Measurements from ENCODE around the gene LRRC43.
A peak's percentile ranks its signal among the peaks of the same experiment; 100 is the strongest.

The LRRC43 gene

GRCh38 chr12:122216445-122216844 lies 33.5 kb downstream of the LRRC43 start:
- DNase-seq (ENCODE audit: low read depth), result no peak
- TF ChIP-seq CTCF (conservative IDR thresholded peaks at IDR 0.05; ENCODE audit: low read depth, low read length), result no peak
- no peak overlapping the region for H3K4me3 ChIP-seq (ENCODE audit: low read length)

- peak; percentile 95 for DNase-seq (ENCODE audit: low read depth)
- TF ChIP-seq CTCF (conservative IDR thresholded peaks at IDR 0.05; ENCODE audit: low read depth, low read length), result no peak
- peak within 1 kb of the TSS; percentile 96 for H3K4me3 ChIP-seq (ENCODE audit: low read length)
Measured at GRCh38 chr12:122225683-122226365, 42.9 kb downstream of the LRRC43 start, which contains the start of gene DIABLO. Gene DIABLO (minus strand): TSS chr12:122226052. CDS start chr12:122226014, 38 bp downstream.

- TF ChIP-seq CTCF (conservative IDR thresholded peaks at IDR 0.05; ENCODE audit: low read depth, low read length), result no peak
- peak overlapping the region; percentile 26 for H3K4me3 ChIP-seq (ENCODE audit: low read length)
- DNase-seq (ENCODE audit: low read depth), result no peak
Measured at GRCh38 chr12:122226366-122227125, 43.6 kb downstream of the LRRC43 start.

- DNase-seq (ENCODE audit: low read depth), result no peak
- no peak for TF ChIP-seq CTCF (conservative IDR thresholded peaks at IDR 0.05; ENCODE audit: low read depth, low read length)
- no peak overlapping the region for H3K4me3 ChIP-seq (ENCODE audit: low read length)
Measured at GRCh38 chr12:122227341-122227740, 44.4 kb downstream of the LRRC43 start.

GRCh38 chr12:122228092-122228491 lies 45.2 kb downstream of the LRRC43 start:
- H3K4me3 ChIP-seq (ENCODE audit: low read length), result no peak overlapping the region
- TF ChIP-seq CTCF (conservative IDR thresholded peaks at IDR 0.05; ENCODE audit: low read depth, low read length), result no peak

GRCh38 chr12:122230798-122231197 lies 47.9 kb downstream of the LRRC43 start:
- DNase-seq (ENCODE audit: low read depth), result no peak
- H3K4me3 ChIP-seq (ENCODE audit: low read length), result no peak overlapping the region
- TF ChIP-seq CTCF (conservative IDR thresholded peaks at IDR 0.05; ENCODE audit: low read depth, low read length), result no peak

More at GRCh38 chr12:122228092-122228491, 45.2 kb downstream of the LRRC43 start:
- DNase-seq (ENCODE audit: low read depth), result no peak

Measured in retinal pigment epithelial cell (primary cell).